Endothelial cell of umbilical vein (primary cell): ENCODE results near the gene MEPCE. TPM values are rescaled to one million over a fixed set of nuclear protein-coding genes. Genes with fewer than 3 reads are reported as not detected.

ENCODE experiments used
- BruUV-seq: library from RNA; stranded (reverse); fragments of 400-500 nt; replicated peaks from 2 replicates; lab custom pipeline; 2021; lab: Mats Ljungman, UMichigan
- CTCF ChIA-PET: fragments of 300-600, 350-600 bp; sonication (Branson Sonifier 250); formaldehyde crosslinking; loops from one replicate; lab custom pipeline; 2021; ENCODE audit warnings: antibody characterized with exemption, inconsistent platforms; lab: Charles Lee
- POLR2A ChIA-PET: fragments of 300-600, 350-600 bp; sonication (Branson Sonifier 250); formaldehyde crosslinking; loops from one replicate; lab custom pipeline; 2021; ENCODE audit warnings: antibody characterized with exemption, inconsistent platforms; lab: Charles Lee
- DNase-seq: peaks from one replicate; pipeline ENCODE4 v3.0.0-alpha.2; 2011; ENCODE audit warnings: low read depth, low spot score
- FAIRE-seq: peaks from 2 replicates; lab custom pipeline; 2011; peaks lifted over from hg19 to GRCh38; lab: Jason Lieb, UNC
- H2AFZ ChIP-seq: 2 replicates; pipeline ENCODE4 v1.6.0; 2012; ENCODE audit warnings: low read depth, low read length, control low read depth, inconsistent platforms
- H3K27ac ChIP-seq: 2 replicates; pipeline ENCODE4 v1.5.1; 2011; ENCODE audit warnings: low read depth, mild to moderate bottlenecking, control low read depth, low read length, moderate library complexity; ENCODE audit not compliant: insufficient read depth
- H3K27me3 ChIP-seq, 2 experiments: 2 replicates each; pipeline versions ENCODE4 v1.6.0 to v1.6.1; 2011; ENCODE audit warnings: low read length in 2 of 2, mixed read lengths in 1 of 2; ENCODE audit not compliant: control insufficient read depth in 2 of 2, insufficient read depth in 2 of 2
- H3K36me3 ChIP-seq, 2 experiments: 2 replicates in 1 of 2; 3 replicates in 1 of 2; pipeline ENCODE4 v1.5.1; 2011; ENCODE audit warnings: low read length in 2 of 2, mild to moderate bottlenecking in 1 of 2, moderate library complexity in 1 of 2; ENCODE audit not compliant: control insufficient read depth in 2 of 2, insufficient read depth in 2 of 2; ENCODE audit errors: extremely low read depth in 1 of 2
- H3K4me1 ChIP-seq: 3 replicates; pipeline ENCODE4 v1.5.1; 2011; ENCODE audit warnings: mild to moderate bottlenecking, low read length; ENCODE audit not compliant: control insufficient read depth, insufficient read depth; ENCODE audit errors: extremely low read depth
- H3K4me2 ChIP-seq: 2 replicates; pipeline ENCODE4 v1.6.1; 2011; ENCODE audit warnings: low read length, control low read depth, mixed read lengths; ENCODE audit not compliant: insufficient read depth
- H3K4me3 ChIP-seq, 3 experiments: fragments of 200-600 bp in 1 of 3; sonication (generic), shearing (Covaris generic) in 1 of 3; replicated peaks in 1 of 3; 2 replicates each; pipeline ENCODE4 v1.5.1; 2011 to 2016; ENCODE audit warnings: control low read depth in 3 of 3, low read length in 3 of 3, mild to moderate bottlenecking in 2 of 3, inconsistent platforms in 1 of 3, low read depth in 1 of 3, moderate library complexity in 1 of 3; ENCODE audit not compliant: insufficient read depth in 1 of 3
- H3K79me2 ChIP-seq: 2 replicates; pipeline ENCODE4 v1.6.0; 2012; ENCODE audit warnings: low read length, inconsistent platforms; ENCODE audit not compliant: control insufficient read depth, insufficient read depth
- H3K9ac ChIP-seq: replicated peaks from 2 replicates; pipeline ENCODE3; 2011; ENCODE audit warnings: low read length, control low read depth; ENCODE audit not compliant: insufficient read depth; ENCODE audit errors: extremely low read depth
- H3K9me1 ChIP-seq: replicated peaks from 3 replicates; pipeline ENCODE4 v1.6.0; 2011; ENCODE audit warnings: mild to moderate bottlenecking, low read length; ENCODE audit not compliant: control insufficient read depth, insufficient read depth; ENCODE audit errors: extremely low read depth
- H3K9me3 ChIP-seq: replicated peaks from 2 replicates; pipeline ENCODE4 v1.5.1; 2012; ENCODE audit warnings: low read length, inconsistent platforms; ENCODE audit not compliant: control insufficient read depth, insufficient read depth
- H4K20me1 ChIP-seq: replicated peaks from 2 replicates; pipeline ENCODE3; 2011; ENCODE audit warnings: mild to moderate bottlenecking, low read length; ENCODE audit not compliant: control insufficient read depth, insufficient read depth; ENCODE audit errors: extremely low read depth
- CTCF ChIP-seq, 2 donors: IDR thresholded peaks; 1 replicate in 1 of 2; 2 replicates in 1 of 2; pipeline ENCODE4 v1.5.1; 2011; ENCODE audit warnings: low read length in 2 of 2, mild to moderate bottlenecking in 2 of 2, moderate library complexity in 2 of 2, control low read depth in 1 of 2, inconsistent platforms in 1 of 2, low read depth in 1 of 2; ENCODE audit not compliant: insufficient read depth in 1 of 2; ENCODE audit errors: extremely low read depth in 1 of 2
- EZH2 ChIP-seq: IDR thresholded peaks from 2 replicates; pipeline ENCODE4 v1.6.1; 2012; ENCODE audit warnings: borderline replicate concordance, low read depth, mild to moderate bottlenecking, moderate library complexity, low read length, inconsistent platforms; ENCODE audit not compliant: severe bottlenecking
- FOS ChIP-seq: IDR thresholded peaks from 2 replicates; pipeline ENCODE4 v1.6.1; 2011; ENCODE audit warnings: mild to moderate bottlenecking, low read length, moderate library complexity, borderline replicate concordance; ENCODE audit not compliant: insufficient read depth
- GATA2 ChIP-seq: IDR thresholded peaks from 2 replicates; pipeline ENCODE4 v1.7.0; 2011; ENCODE audit warnings: low read depth, mild to moderate bottlenecking, moderate library complexity, mixed read lengths, low read length; ENCODE audit not compliant: insufficient read length, insufficient read depth
- JUN ChIP-seq: IDR thresholded peaks from 2 replicates; pipeline ENCODE4 v1.6.1; 2011; ENCODE audit warnings: borderline replicate concordance, low read depth; ENCODE audit not compliant: insufficient read length, insufficient read depth
- MAX ChIP-seq: IDR thresholded peaks from 2 replicates; pipeline ENCODE4 v1.6.1; 2011; ENCODE audit not compliant: insufficient read depth, insufficient read length
- MYC ChIP-seq: IDR thresholded peaks from one replicate; pipeline ENCODE4 v1.6.1; 2011; ENCODE audit warnings: mild to moderate bottlenecking, low read depth, low read length
- POLR2A ChIP-seq: IDR thresholded peaks from 2 replicates; pipeline ENCODE4 v1.6.1; 2012; ENCODE audit warnings: low read depth, mild to moderate bottlenecking, control low read depth, low read length
- POLR2AphosphoS5 ChIP-seq: IDR thresholded peaks from 2 replicates; pipeline ENCODE4 v1.6.1; 2012; ENCODE audit warnings: low read depth, mild to moderate bottlenecking, control low read depth, low read length, moderate library complexity; ENCODE audit not compliant: insufficient read depth
- dilution Hi-C: fragments of 300-500 bp; cut with MboI; formaldehyde crosslinking; loops from one replicate; pipeline ENCODE4 v1.15.0; 2019; ENCODE audit warnings: low sequenced_read_pairs; ENCODE audit not compliant: extremely low pct_ligation_motif_present
- intact Hi-C: fragments of 100-400 bp; cut with micrococcal nuclease; formaldehyde crosslinking; loops from one replicate; pipeline ENCODE4 v1.10.0; 2022
- polyA plus RNA-seq, 4 experiments: library from polyadenylated mRNA; depleted of rRNA in 3 of 4; stranded (reverse) in 3 of 4; unstranded in 1 of 4; fragments of >200 nt; gene quantifications; 2 replicates each; pipeline versions ENCODE4 v1.2.1 to v1.2.3, GENCODE V29; 2011 to 2012; ENCODE audit warnings: missing spikeins in 1 of 4
- total RNA-seq: library from RNA; stranded (reverse); gene quantifications from 2 replicates; pipeline ENCODE4 v1.2.3, GENCODE V29; 2021

The MEPCE gene
- total and polyA plus RNA-seq, 2 donors (not counting 3 experiments of a cell fraction or from before 2014, with no cell fraction given) = 23.3 to 45.8 TPM

- no TSS peak for BruUV-seq
- POLR2A ChIA-PET = interaction anchor here (0.6 to 0.7 kb wide), 2 partner anchors 27 to 33 kb away, joined by 4 read pairs; no protein-coding TSS in a partner anchor
- Histone ChIP-seq H3K4me1 (peaks cover 8% of the 10 kb centered on the region), H3K27me3 (no peaks in the 10 kb centered on the region), H3K27ac (no peak overlapping the region), H3K9me3 (no peaks in the 10 kb centered on the region), H4K20me1 (no peaks in the 10 kb centered on the region), H3K4me3 (no peak overlapping the region), H2AFZ (no peak overlapping the region), H3K79me2 (peaks cover 7% of the 10 kb centered on the region), H3K36me3 (peaks cover 2 to 28% of the 10 kb centered on the region in 2 experiments), H3K4me2 (no peak overlapping the region), H3K9me1 (no peaks in the 10 kb centered on the region), H3K9ac (no peak overlapping the region)
- CTCF ChIA-PET = interaction anchor here (0.6 to 4.3 kb wide), 28 partner anchors 9 to 256 kb away, joined by 3 to 119 read pairs (median 4); partner anchors contain the start of genes AGFG2, GNB2, MOSPD3 and NYAP1
- dilution Hi-C loops = no loop called here
- intact Hi-C loops = loop anchor here (1.0 to 5.0 kb wide), 4 partner anchors 14 to 223 kb away; partner anchors contain the start of genes GIGYF1 and NYAP1
- FAIRE-seq = peak; percentile 92
- TF ChIP-seq MYC (no peak), POLR2A (peak; percentile 52), MAX (no peak), CTCF (IDR thresholded peaks at IDR 0.05; ENCODE audit: extremely low read depth in 1 of 2, insufficient read depth in 1 of 2, low read depth in 1 of 2, low read length in 2 of 2) (peak; percentile 89 to 100), GATA2 (no peak), EZH2 (no peak), POLR2AphosphoS5 (peak; percentile 56), FOS (no peak), JUN (no peak)
- DNase-seq = peak; percentile 66
These were observed 39.8 kb downstream of the MEPCE start for GRCh38 chr7:100469227-100470044.
